ENCODE data around the gene GLT6D1.
"Not testable (repeated sequence)": the region's sequence is repeated elsewhere in the genome, so short reads cannot be mapped to it uniquely, and the experiment has no call there.

The GLT6D1 gene

GRCh38 chr9:135665795-135666189 is 26.5 kb upstream of the GLT6D1 start:
- no peak for DNase-seq (ENCODE audit: low read depth in 1 of 2, low spot score in 1 of 2)

GRCh38 chr9:135664801-135665794 is 25.8 kb upstream of the GLT6D1 start:
- no peak for DNase-seq (ENCODE audit: low read depth in 1 of 2, low spot score in 1 of 2)

- no peak for DNase-seq (ENCODE audit: low read depth in 1 of 2, low spot score in 1 of 2)
These were observed 24.9 kb upstream of the GLT6D1 start for GRCh38 chr9:135664266-135664665.

- no peak for DNase-seq (ENCODE audit: low read depth in 1 of 2, low spot score in 1 of 2)
These were observed 24.5 kb upstream of the GLT6D1 start for GRCh38 chr9:135663857-135664256.

GRCh38 chr9:135663451-135663770 is 24.1 kb upstream of the GLT6D1 start:
- DNase-seq (ENCODE audit: low read depth in 1 of 2, low spot score in 1 of 2) = no peak

GRCh38 chr9:135662758-135663450 is 23.6 kb upstream of the GLT6D1 start, which contains the start of gene LCN9:
Gene LCN9, plus strand, starts transcription at chr9:135663309. Its CDS starts 13 bp downstream, at chr9:135663322.
- no peak for DNase-seq (ENCODE audit: low read depth in 1 of 2, low spot score in 1 of 2)

DNA sequence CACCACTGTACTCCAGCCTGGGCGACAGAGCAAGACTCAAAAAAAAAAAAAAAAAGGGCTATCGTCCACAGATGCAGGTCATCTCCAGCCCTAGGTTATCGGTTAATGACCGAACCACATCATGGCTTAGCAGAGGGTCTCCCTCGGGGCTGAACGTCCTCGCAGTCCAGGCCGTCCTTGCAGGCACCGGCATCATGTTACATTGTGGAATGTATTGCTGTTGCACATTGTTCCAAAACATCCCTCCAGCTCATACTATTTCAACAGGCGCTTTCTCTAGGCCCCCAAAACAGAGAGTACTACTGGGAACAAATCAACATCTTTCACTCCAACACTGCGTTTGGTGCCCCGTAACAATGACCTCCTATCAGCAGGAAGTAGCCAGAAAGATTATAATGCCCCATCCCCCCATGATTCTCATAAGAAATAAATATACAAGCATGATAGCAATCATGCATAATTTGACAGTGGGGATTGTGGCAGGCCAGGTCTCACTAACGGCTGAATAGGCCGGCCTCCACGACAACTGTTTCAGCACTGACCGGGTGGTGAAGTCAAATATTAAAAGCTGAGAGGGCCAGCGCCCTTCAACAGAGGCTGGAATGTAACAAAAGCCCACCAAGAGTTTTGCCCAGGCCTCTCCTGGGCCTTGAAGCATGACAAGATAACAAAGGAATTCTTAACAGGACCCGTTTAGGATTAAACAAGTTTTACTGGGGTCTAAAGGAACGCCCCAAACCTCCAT is 22.6 kb upstream of the GLT6D1 start:
- no peak for DNase-seq (ENCODE audit: low read depth in 1 of 2, low spot score in 1 of 2)

GRCh38 chr9:135660407-135660806 is 21.1 kb upstream of the GLT6D1 start:
- DNase-seq (ENCODE audit: low read depth in 1 of 2, low spot score in 1 of 2) = no peak

GRCh38 chr9:135659252-135659651 is 19.9 kb upstream of the GLT6D1 start:
- DNase-seq (ENCODE audit: low read depth in 1 of 2, low spot score in 1 of 2) = no peak

- no peak for DNase-seq (ENCODE audit: low read depth in 1 of 2, low spot score in 1 of 2)
These were observed 18.1 kb upstream of the GLT6D1 start for GRCh38 chr9:135657416-135657815.

- DNase-seq (ENCODE audit: low read depth in 1 of 2, low spot score in 1 of 2) = no peak
These were observed 16.0 kb upstream of the GLT6D1 start for GRCh38 chr9:135655317-135655716.

DNA sequence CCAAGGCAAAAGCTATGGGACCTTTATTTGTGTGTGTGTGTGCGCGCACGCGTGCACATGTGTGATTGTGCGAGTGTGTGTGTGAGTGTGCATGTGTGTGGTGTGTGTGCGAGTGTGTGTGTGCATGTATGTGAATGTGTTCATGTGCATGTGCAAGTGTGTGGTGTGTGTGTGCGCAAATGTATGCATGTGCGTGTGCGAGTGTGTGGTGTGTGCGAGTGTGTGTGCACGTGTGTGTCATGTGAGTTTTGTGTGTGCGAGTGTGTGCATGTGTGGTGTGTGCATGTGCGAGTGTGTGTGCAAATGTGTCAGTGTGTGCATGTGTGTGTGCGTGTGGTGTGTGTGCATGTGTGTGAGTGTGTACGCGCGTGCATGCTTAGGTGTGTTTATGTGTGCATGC is 11.1 kb upstream of the GLT6D1 start:
- no peak for DNase-seq (ENCODE audit: low read depth in 1 of 2, low spot score in 1 of 2)

- no peak for DNase-seq (ENCODE audit: low read depth in 1 of 2, low spot score in 1 of 2)
These were observed 10.2 kb upstream of the GLT6D1 start for GRCh38 chr9:135649508-135649907.

GRCh38 chr9:135648494-135649410 is 9.4 kb upstream of the GLT6D1 start:
- no peak for DNase-seq (ENCODE audit: low read depth in 1 of 2, low spot score in 1 of 2)

DNA sequence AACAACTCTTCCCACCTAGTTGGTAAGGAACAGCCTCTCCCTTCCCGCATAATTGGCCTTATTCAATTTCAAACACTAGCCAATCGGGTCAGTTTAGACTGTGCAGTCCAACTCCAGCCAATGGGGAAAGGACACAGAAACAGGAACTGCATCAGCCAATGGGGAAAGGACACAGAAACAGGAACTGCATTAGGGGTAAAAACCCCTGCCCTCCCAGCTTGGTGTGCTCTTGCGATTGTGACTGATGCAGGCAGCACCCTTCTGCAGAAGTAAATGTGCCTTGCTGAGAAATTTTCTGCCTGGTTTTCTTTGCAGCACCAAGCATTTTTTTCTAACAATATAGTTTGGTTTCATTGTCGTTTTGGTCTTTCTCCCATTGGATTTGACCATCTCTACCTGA is 8.5 kb upstream of the GLT6D1 start:
- DNase-seq (ENCODE audit: low read depth in 1 of 2, low spot score in 1 of 2) = no peak

- no peak for DNase-seq (ENCODE audit: low read depth in 1 of 2, low spot score in 1 of 2)
These were observed 5.4 kb upstream of the GLT6D1 start for GRCh38 chr9:135644631-135645218.

DNA sequence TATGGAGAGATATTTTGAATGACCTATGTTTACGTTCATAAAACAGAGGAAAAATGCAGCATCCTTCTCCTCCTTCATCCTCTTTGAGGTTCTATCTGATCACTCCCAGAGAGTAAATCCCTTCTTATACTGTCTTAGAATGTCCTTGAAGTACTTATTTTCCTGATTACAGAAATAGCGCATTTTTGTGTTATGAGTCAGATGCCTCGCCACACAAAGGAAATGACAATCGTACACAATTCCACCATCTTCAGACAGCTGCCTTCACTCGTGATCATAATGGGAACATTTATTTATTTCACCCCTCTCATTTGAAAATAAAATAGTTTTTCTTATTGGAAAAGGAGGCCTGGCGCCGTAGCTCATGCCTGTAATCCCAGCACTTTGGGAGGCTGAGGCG is 2.4 kb upstream of the GLT6D1 start:
- DNase-seq (ENCODE audit: low read depth in 1 of 2, low spot score in 1 of 2) = no peak

DNA sequence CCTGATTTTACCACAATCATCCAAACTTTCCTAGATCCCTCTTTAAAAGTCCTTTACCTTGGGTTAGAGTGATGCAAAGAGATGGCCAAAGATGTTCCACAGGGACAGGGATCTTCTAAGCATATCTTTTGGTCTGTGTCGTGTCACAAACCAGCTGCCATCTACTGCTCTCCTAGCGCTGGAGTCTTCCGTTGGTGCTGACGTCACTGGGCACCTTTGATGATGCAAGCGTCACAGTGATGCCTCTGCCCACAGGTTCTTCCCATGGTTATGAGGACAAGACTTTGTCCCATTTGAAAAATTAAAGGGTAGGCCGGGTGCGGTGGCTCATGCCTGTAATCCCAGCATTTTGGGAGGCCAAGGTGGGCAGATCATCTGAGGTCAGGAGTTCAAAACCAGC is 1.7 kb upstream of the GLT6D1 start:
- DNase-seq (ENCODE audit: low read depth in 1 of 2, low spot score in 1 of 2) = no peak

GRCh38 chr9:135636930-135637530 is 2.3 kb downstream of the GLT6D1 start:
- not testable (repeated sequence) for DNase-seq (ENCODE audit: low read depth in 1 of 2, low spot score in 1 of 2)

- no peak for DNase-seq (ENCODE audit: low read depth in 1 of 2, low spot score in 1 of 2)
These were observed 6.5 kb downstream of the GLT6D1 start for GRCh38 chr9:135632841-135633240.
